ENCODE measurements around the gene CFAP74. TPM values are rescaled to one million over a fixed set of nuclear protein-coding genes. Genes with fewer than 3 reads are reported as not detected.

CFAP74 gene
- total RNA-seq, 1 donor from 2014 or later, result 0.12 TPM

DNA sequence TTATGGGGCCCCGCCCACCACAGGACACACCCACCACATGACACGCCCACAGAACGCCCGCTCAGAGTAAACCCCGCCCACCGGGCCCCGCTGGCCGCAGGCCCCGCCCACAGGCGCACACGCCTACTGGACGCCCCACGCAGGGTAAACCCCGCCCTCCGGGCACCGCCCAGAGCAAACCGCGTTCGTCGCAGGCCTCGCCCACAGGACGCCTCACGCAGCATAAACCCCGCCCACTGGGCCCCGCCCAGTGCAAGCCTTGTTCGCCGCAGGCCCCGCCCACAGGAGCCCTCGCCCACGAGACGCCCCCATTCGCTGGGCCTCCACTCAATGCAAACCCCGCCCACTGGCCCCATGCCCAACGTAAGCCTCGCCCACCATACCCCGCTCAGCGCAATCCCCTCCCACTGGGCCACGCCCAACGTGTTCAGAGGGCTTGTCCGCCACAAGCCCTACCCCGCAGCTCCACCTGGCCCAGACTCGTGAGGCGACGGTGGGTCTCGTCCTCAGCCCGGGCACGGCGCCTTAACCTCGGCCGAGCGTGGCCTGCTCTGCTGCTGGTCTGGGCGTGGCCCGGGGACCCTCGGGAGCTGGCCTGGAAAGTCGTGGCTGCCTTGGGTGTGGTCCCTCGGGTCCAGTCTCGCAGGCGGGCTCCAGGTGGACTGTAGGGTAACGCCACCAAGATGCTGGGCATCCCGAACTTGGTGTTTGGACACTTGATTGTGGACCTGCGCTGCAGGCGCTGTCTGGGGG, 84.1 kb downstream of the CFAP74 start:
- Mint-ChIP-seq H3K27ac (ENCODE audit: unreplicated experiment) (no peak overlapping the region), H3K9me3 (no peaks in the 10 kb centered on the region), H3K27me3 (ENCODE audit: low read depth) (no peaks in the 10 kb centered on the region), H3K4me1 (peaks cover 7% of the 10 kb centered on the region), H3K36me3 (ENCODE audit: low read depth) (no peaks in the 10 kb centered on the region), H3K4me3 (peak overlapping the region; percentile 82)
- peak; percentile 100 for DNase-seq (ENCODE audit: low read depth, low spot score)
- TF ChIP-seq CTCF (conservative IDR thresholded peaks at IDR 0.05), result no peak

DNA sequence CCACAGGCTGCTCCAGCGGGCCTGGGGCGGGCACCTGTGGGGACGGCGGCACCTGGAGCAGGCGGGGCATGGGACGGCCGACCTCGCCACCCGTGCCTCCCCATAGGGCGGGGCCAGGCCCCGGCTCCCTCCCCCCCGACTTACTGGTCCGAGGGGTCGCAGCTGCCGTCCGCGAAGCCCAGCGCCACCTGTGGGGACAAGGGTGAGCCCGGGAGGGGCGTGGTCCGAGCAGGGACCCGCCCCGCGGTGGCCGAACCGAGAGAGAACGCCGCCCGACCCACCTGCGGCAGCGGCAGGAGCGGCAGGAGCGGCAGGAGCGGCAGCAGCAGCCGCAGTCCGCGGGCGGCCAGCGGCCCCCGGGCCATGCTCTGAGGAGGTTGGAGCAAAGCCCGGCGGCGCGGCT, 84.7 kb downstream of the CFAP74 start, which contains the start of gene TMEM52:
Gene TMEM52 (minus strand): TSS at position 379 of the 403 bp plus-strand sequence. CDS start 14 bp downstream, at position 365.
- no peaks in the 10 kb centered on the region for H3K9me3 Mint-ChIP-seq
- no peaks in the 10 kb centered on the region for H3K27me3 Mint-ChIP-seq (ENCODE audit: low read depth)
- peak within 1 kb of the TSS; percentile 82 for H3K4me3 Mint-ChIP-seq
- H3K36me3 Mint-ChIP-seq (ENCODE audit: low read depth), result no peaks in the 10 kb centered on the region
- H3K27ac Mint-ChIP-seq (ENCODE audit: unreplicated experiment), result peak within 1 kb of the TSS; percentile 50
- no peak for DNase-seq (ENCODE audit: low read depth, low spot score)
- TF ChIP-seq CTCF (conservative IDR thresholded peaks at IDR 0.05), result no peak
- H3K4me1 Mint-ChIP-seq, result peaks cover 7% of the 10 kb centered on the region

- no peak for DNase-seq (ENCODE audit: low read depth, low spot score)
- Mint-ChIP-seq H3K9me3 (no peaks in the 10 kb centered on the region), H3K27me3 (ENCODE audit: low read depth) (no peaks in the 10 kb centered on the region), H3K4me1 (peaks cover 11% of the 10 kb centered on the region), H3K36me3 (ENCODE audit: low read depth) (no peaks in the 10 kb centered on the region), H3K27ac (ENCODE audit: unreplicated experiment) (peak overlapping the region; percentile 50), H3K4me3 (peak overlapping the region; percentile 41)
- no peak for TF ChIP-seq CTCF (conservative IDR thresholded peaks at IDR 0.05)
These were observed 85.3 kb downstream of the CFAP74 start for GRCh38 chr1:1917995-1918900.

DNA sequence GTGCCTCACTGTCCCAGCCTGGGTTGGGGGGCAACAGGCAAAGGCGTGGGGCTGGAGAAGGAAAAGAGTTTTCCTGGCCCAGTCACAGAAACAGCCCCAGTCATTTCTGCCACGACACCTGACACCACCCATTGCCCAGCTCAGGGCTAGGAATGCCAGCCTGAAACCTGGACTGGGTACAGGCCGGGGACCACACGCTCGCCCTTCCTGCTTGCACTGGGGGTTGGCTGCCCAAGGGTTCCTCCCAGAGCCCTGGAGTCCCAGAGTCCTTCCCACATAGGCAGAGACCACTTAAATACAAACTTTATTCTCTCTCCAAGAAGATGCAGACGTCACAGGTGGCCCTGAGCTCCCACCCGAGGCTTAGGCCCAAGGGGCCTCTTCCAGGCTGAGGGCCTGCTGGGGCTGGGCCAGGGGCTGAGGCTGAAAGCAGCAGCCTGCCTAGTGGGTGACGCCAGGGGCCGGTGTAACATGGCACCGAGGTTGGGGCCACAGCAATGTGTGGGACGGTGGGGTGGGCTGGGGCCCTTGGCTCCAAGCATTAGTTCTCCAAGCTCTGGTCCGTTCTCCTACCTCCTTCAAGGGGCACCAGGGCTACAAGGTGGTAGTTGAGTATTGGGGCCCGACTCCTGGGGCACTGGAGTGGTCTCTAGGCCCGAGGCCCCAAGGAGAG, 86.1 kb downstream of the CFAP74 start:
- Mint-ChIP-seq H3K27me3 (ENCODE audit: low read depth) (no peaks in the 10 kb centered on the region), H3K4me1 (peaks cover 11% of the 10 kb centered on the region), H3K4me3 (peak overlapping the region; percentile 41), H3K36me3 (ENCODE audit: low read depth) (no peaks in the 10 kb centered on the region), H3K9me3 (no peaks in the 10 kb centered on the region), H3K27ac (ENCODE audit: unreplicated experiment) (no peak overlapping the region)
- no peak for DNase-seq (ENCODE audit: low read depth, low spot score)
- no peak for TF ChIP-seq CTCF (conservative IDR thresholded peaks at IDR 0.05)

DNA sequence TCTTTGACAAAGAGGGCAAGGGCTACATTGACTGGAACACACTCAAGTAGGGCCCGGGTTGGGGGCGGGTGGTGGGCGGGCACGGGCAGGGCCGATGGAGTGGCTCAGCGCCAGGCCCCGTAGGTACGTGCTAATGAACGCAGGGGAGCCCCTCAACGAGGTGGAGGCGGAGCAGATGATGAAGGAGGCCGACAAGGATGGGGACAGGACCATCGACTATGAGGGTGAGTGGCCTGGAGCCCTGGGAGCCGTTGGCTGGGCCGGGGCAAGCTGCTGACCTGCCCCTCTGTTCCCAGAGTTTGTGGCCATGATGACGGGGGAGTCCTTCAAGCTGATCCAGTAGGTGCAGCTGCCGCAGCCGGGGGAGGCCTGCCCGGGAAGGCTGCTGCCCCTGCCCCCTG, 86.7 kb downstream of the CFAP74 start:
- Mint-ChIP-seq H3K9me3 (no peaks in the 10 kb centered on the region), H3K4me1 (peaks cover 11% of the 10 kb centered on the region), H3K4me3 (peak overlapping the region; percentile 41), H3K27ac (ENCODE audit: unreplicated experiment) (no peak overlapping the region), H3K27me3 (ENCODE audit: low read depth) (no peaks in the 10 kb centered on the region), H3K36me3 (ENCODE audit: low read depth) (no peaks in the 10 kb centered on the region)
- DNase-seq (ENCODE audit: low read depth, low spot score), result no peak
- TF ChIP-seq CTCF (conservative IDR thresholded peaks at IDR 0.05), result no peak
